GM21381 (cell line): ENCODE measurements around the gene ERF.

Source experiments
- ATAC-seq: cut with Tn5 transposase; IDR thresholded peaks from one replicate; pipeline ENCODE4 v1.9.1; 2021; ENCODE audit warnings: mild to moderate bottlenecking, moderate library complexity; ENCODE audit not compliant: unreplicated experiment

The ERF gene

DNA sequence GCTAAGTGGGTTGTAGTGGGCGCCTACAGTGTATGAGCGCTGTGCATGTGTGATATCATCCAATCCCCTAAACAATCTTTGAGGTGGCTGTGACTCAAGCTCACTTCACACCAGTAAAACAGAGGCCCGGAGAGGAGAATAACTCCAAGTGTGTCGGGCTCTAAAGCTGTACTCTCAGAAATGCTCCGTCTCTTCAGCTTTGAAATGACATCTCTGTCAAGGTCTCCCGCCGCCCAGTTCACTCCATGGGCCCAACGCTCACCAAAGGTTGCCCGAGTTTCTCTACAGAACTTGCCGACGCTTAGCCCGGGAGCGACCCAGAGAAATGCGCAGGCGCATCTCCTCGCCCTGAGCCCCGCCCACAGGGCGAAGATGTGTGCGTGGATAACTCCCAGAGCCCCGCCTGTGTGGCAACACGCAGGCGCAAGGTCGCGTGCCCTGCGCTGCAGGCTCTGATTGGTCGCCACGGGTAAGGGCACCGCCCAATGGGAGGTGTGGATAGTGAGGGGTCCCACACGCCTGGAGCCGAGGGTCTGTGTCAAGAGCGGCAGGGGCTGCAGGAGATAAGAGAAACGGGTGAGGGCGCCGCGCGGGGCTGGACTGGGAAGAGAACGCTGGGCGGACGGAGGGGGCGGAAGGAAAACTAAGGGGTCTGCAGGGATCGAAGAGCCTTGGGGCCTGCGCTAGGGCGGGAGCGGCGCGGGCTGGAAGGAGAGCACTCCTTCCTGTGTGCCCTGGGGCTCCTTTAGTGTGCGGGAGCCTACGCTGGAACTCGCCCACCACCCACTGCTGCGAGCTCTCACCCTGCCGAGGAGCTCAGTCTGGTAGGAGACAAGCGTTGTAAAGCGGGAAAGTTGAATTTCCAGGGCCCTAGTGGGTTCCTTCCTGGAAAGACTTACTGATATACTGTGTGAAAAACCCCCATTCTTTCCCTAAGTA, 34.8 kb downstream of the ERF start, which contains the start of gene ZNF526:
TSS of gene ZNF526 (plus strand) at position 501 of the 939 bp plus-strand sequence. CDS start 4,092 bp downstream, outside the sequence.
- peak; percentile 66 for ATAC-seq

DNA sequence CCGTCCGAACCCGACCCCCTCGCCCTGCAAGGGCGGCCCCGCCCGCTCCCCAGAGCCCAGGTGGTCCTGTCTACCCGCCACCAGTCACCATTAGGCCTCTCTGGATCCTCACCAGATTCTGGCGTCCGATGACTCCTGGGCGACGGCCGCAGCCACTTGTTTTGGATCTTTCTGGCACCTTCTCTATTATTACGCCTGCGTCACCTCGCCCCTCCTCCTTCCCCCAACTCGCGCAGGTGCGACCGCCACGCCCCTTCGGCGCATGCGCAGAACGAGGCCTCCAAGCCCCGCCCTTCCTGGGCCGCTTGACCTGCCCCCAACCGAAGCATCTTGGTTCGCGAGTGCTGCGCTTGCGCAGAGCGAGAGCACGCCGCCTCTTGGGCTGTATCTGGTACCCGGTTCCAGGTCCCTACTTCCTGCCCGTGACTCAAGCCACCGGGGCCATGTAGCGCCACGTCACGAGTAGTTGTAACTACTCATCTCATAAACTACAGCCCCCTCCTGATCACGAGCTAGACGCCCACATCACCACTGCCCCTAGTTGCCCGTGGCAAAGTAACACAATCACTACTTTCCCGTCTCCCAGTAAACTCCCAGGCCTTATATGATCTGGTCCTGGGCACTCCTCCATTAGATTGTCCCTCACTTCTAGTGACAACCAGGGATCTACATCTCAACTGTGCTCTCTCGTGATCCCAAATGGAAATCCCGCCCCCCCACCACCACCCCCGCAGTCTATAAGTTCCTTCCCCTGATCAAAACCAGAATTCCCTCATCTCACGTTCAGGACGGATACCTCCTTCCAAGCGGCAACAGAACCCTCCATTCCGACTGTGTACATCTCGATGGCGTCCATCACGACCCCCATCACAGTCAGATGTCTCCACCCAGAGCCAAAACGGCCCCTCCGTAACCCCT, 37.1 kb downstream of the ERF start, which contains the start of gene DEDD2:
TSS of gene DEDD2 (minus strand) at position 158 of the 918 bp plus-strand sequence. CDS start 670 bp downstream, outside the sequence.
- ATAC-seq = peak; percentile 64

DNA sequence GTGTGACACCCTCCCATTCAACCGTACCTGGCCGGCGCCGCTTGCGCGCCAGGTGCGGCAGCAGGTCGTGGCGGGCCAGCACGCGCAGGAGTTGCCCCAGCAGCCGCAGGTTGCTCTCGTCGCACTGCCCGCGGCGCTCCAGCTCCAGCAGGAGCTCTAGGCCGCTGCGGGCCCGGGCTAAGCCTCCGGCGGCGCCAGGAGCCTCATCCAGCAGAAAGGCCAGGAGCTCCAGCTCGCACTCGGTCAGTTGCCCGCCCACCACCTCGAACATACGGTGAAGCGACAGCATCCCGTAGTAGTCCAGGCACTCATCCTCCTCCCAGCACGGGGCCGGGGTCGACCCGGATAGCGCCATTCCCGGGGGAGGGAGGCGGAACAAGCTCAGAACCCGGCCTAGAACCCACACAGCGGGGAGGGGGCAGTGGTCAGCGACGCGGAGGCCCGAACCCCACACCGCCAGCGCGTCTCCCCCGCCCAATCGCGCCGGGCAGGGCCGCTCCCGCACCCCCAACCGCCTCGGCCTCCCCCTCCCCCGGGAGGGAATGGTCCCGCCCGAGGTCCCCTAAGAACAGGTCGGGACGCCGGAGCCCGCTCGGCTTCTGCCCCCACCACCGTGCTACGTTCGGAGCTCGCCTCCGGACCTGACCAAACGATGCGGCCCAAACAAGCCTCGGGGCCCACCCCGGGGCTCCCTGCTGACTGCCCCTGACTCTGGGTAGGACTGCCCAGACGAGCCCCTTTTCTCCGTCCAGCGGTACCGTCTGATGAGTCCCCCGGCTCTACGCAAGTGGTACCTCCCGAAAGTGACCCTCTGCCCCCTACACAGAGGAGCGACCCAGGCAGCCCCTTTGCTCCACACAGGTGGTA, 38.0 kb downstream of the ERF start:
- ATAC-seq = no peak

DNA sequence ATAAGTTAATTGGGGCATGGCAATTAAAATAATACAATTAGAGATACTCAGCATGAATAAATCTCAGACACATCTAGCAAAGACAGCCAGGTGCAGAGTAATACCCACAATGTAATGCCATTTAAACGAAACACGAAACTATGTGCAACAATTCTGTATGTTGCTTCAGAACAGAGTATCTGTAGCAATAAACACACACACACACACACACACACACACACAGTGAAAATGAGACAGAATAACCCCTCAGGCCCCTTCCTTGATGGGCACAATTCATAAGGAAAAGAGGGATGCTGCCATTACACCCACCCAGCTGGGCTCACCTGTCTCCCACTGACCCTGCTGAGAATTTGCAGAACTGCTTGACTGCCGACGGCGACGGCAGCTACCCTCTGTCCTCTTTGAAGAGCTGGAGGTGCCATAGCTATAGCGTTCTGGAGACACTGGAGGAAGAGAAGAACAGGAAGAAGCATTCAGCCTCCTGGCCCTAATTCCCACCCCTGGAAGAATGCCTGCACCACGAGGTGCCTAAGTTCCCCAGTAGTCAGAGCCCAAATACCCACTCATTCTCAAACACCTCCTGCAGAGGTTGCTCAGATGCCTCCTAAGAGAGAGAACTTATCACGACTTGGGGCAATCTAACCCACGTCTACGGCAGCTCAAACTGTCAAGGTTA, 40.0 kb downstream of the ERF start:
- ATAC-seq = no peak

DNA sequence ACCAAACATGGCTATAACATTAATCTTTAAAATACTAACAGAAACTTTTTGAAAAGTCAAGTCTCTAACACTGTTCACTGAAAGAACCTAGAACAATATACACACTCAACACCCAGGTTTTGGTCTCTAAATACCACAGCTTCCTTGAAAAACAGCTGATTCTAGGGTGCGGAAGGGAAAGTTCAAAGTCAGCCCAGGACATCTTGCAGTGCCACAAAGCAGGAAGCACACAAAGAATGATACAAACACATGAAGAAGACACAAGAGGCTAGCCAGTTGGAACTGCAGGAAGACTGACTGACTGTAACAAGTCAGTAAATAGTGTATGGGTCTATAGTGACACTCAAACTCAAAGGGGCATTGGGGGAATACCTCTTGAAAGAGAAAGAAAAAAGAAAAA, 42.0 kb downstream of the ERF start:
- ATAC-seq = no peak

DNA sequence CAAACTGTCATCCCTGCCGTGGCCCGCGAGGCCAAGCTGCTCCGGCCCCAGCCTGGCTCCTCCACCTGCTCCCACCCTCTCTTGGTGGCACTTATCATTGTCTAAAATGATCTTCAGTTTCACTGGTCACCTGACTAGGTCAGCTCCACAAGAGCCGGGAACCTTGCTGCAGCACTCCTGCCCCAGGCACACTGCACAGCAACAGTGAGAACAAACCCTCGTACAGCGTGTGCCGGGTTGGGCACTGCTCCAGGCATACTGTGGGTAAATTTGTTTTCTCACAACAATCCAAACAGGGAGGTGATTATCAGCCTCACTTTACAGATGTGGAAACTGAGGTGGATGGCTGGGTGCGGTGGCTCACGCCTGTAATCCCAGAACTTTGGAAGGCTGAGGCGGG, 46.3 kb downstream of the ERF start:
- no peak for ATAC-seq

DNA sequence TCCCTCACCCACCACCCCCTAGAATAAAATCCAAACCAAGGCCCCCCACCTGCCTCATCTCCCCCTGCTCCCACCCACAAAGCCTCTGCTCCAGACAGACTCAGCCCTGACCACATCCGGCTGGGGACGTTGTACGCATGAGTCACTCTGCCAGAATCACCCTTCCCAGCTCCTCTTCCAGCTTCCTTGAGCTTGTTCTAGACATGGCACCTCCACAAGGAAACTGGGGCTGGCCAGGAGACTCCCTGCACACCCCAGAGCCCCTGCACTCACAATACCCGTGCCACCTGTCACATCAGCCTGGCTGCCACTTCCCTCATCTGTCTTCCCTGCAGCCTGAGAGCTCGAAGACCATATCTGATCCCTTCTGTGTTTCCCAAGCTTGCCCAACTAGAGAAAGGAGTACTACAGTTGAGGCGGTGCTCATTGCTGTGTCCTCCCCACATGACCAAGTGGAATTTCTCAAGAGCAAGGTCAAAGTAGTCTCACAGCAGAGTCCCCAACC, 47.1 kb downstream of the ERF start:
- no peak for ATAC-seq

DNA sequence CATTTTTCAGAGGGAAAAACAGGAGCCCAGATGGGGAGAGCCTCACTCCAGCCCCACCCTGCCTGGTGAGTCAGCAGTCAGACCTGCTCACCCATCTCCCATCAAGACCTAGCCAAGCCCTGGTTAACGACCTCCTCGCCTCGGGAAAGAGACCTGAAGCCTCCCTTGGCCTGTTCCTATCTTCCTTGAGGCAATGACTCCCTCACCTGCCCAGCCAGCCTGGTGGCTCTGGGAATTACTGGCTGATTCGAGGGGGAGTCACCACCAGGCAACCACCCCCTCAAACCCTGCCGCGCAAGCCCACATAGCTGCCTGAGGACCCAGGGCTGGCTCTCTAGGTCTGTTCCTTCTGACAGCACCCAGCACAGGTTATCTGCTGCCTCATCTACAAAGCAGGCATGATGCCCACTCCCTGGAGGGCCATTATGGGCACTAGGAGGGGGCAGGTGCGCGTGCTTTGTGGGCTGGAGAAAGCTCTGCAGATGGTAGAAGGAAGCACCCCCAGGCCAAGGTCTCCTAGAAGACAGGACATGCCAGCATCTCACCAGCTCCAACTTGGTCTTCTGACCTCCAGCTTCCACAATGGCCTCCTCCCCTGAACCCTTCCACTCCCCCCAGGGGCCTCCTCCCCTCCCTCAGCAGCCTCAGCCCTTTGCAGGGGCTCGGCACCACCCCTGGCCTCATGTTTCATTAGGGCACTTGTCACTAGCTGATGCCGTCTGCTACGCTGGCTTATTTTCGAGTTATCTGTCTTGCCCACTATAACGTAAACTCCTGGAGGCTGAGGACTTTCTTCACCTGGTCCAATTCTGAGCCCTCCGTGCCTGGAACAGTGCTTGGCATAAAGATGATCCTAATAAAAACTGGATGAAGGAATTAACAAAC, 47.8 kb downstream of the ERF start:
- no peak for ATAC-seq

DNA sequence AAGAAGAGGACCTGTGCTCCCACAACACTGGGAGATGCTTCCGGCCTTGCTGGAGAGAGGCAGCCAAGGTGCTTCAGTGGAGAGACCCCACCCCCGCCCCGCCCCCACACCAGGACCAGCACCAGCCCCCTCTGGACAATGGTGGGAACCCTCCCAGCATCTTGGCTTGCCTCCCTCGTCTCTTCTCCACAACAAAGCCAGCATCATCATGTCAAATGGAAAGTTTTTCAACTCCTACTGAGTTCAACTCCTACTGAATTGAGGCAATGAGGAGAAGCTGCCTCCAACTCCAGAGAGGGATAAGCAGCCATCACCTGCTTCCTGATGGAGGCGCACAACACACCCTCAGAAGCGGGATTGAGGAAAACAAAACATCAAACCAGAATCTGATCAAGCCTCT, 50.3 kb downstream of the ERF start:
- no peak for ATAC-seq

DNA sequence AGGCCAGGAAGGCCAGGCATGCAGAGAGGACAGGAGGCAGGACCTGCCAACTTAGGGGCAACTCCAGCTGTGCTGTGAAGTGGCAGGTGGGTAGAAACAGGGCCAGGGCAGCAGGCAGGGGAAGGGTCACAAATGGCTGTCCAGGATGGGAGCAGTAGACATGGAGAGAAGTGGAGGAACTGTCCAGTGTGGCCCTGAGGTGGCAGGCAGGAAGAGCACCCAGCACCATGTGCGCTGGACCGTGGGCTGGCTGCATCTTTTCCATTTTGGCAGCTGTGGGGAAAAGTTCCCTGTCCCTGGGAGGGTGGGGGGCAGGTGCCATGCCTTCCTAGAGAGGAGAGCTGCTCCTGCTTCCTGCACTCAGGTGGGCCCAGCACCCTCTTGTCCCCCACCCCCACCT, 51.2 kb downstream of the ERF start:
- ATAC-seq = no peak

DNA sequence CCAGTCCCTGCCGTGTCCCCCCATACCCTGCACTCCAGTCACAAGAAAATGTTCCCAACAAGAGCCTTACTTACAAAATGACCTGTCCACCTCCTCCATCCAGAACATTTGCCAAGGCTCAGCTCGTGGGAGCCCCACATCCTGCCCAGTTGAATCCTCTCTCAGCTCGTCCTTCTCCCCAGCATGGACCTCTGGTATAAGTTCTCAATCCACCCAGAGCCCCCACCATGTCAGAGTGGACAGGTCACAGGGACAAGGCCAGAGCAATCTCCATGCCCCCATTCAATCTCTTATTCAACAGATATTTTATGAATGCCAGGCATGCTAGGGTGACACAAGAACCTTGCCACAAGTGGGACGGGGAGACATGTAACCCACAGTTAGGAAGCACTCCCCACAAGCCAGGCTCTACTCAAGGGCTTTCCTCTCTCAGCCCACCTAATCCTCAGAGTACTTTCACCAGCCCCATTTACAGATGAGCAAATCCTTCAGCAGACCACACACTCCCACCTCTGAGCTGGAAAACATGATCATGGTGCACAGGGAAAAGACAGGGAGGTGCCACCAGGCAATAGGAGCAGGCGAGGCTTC, 52.5 kb downstream of the ERF start:
- no peak for ATAC-seq

DNA sequence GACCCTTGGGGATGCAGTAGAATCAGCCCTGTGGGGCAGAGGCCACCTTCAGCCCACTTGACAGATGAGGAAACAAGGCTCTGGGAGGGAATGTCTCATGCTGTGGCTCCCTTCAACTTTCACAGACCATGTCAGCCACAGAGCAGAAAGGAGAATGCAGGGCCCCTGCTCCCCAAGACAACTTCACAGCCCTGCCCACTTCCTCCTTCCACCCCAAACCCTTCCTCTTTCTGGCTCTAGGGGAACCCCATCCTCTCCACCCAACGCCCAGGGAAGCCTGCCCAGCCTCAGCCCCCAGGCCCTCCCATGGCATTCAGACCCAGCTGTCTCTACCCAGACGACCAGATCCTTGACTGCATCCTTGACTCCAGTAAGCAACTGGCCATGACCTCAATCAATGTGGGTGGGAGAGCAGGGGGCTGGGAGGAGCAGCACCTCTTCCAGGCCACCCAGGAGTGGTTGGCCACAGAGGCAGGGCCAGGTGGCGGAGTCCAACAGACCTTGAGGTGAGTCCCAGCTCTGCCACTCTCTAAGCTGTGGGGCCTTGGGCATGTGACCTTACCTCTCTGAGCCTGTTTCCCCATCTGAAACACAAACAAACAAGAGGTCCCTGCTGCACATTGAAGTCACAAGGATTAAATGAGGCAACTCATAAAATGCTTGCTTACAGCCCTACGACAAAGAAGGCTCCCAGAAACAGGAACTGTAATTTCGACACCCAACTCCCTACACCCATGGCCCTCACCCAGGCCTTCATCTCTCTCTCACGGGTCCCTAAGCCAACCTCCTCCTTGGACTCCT, 53.2 kb downstream of the ERF start:
- ATAC-seq = no peak

DNA sequence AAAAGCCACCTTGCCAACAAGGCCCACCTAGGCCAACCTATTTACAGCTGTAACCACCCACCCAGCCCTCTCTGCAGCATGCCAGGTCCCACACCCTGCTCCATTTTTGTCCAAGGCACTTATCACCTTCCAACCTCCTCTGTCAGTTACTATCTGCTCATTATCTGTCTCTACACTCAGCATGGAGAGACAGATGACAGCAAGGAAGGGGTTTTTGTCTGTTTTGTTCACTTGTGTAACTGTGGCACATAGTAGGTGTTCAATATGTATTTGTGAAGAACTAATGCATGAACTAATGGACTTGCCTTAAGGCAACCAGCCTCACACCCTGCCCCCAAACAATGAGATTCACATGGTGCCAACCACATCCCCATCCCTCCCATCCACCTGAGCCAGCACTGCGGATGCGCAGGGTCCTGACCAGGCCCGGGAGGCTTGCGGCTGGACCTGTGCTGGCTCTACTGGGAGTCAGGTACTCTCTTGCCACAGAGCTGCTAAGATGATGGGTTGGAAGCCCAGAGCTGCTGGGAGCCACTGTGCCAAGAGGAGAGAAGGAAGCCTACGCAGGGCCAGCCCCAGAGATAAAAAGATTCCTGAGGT, 54.7 kb downstream of the ERF start:
- no peak for ATAC-seq

DNA sequence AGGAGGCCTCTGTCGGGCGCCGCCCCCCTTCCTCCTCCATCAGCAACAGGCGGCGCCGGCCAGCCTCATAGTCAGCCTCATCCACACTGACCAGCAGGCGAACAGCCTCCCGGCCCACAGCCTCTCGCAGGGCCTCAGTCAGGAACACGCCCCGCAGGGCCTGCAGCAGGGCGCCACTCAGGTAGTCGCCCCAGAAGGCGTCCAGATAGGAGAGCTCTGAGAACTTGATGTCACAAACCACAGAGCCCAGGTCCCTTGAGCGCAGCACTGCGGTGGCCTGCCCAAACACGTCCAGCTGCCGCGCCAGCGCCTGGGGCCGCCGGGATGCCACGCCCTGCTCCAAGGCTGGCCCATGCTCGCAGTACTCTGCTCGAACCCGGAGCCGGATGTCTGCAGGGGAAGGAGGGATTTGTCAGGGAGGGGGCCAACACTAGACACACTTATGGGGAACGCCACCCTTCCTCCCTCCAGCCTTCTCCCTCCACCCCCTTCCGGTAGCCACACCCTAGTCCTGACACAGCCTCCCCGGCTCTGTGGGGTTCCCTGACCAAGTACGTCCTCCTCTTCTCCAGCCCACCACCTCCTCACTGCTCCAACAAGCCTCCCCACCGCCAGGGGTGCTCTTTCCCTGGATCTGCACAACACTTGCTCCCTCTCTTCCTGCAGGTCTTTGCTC, 55.4 kb downstream of the ERF start:
- peak; percentile 41 for ATAC-seq

DNA sequence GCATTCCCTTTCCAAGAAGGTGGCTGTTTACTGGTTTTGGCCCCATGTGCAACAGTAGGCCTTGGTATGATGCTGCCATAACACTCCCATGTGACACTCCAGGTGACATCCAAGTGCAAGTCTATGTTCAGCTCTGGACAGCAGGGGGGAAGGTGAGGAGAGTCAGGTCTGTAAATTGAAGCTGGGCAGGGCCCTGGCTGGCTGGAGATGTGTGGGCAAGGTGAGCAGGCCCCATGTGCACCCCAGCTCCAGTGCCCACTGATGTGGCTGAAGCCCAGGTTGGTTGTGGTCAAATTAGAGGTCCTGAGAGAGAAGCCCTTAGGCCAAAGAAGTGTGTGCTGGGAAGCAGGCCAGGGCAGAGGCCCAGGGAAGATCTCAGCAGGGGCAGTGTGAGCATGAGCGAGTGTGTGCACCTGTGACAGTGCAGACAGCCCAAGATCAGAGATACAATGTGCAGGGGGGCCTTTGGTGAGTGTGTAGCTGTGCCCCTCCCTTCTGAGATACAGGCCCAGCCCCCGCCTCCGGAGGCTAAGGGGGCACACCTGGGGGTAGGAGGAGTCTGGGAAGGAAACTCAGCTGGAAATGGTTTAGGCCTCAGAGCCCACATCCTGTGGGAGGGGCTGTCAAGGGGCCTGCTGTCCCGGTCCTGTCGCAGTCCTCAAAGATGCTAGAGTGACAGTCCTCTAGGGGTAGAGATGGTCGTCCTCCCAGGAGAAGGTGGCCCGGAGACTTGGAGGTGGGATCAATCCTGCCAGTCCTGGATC, 56.1 kb downstream of the ERF start:
- ATAC-seq = peak; percentile 44
